Hematopoietic multipotent progenitor cell treated with erythropoietin and hydrocortisone succinate and interleukin-3 and kit ligand, for 8 days (in vitro differentiated cells): Measurements from ENCODE around the gene SNX5.

Source experiments
- DNase-seq: peaks from one replicate; pipeline ENCODE4 v3.0.0-alpha.2; 2015

The SNX5 gene

DNA sequence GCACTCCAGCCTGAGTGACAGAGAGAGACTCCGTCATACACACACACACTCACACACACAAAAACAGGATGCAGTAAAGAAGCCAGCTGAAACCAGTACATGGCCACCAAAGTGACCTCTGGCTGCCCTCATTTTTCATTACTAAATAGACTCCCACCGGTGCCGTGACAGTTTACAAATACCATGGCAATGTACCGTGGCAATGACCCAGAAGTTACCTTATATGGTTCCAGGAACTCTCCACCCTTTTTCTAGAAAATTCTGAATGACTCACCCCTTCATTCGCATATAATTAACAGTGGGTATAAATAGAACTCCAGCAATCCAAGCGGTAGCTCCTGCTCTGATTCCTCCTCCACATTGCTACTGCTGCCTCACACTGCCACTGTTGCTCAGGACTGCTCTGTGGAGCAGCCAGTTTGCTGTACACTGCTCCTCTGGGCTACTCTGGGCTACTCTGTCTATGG is 57.7 kb downstream of the SNX5 start:
- no peak for DNase-seq

DNA sequence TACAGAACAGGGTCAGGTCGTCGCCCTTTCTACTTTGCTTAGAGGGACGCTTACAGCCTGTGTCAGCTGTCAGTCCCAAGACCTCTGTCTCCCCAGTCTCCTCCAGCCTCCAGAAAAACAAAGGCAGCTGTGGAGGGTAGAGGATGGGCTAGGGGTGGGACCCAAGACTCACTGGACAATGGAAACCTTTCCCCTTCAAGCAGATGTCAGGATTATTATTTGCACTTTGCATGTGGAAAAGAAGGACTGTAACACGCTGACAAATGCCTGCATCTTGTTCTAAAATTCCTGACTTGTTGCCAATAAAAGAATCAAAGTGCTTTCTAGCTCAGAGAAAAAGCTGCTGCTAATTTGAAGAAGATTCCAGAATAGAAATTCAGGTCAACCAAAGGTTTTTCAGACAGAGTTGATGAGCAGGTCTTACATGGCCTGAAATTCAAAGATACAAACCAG is 58.7 kb downstream of the SNX5 start:
- DNase-seq, result no peak

DNA sequence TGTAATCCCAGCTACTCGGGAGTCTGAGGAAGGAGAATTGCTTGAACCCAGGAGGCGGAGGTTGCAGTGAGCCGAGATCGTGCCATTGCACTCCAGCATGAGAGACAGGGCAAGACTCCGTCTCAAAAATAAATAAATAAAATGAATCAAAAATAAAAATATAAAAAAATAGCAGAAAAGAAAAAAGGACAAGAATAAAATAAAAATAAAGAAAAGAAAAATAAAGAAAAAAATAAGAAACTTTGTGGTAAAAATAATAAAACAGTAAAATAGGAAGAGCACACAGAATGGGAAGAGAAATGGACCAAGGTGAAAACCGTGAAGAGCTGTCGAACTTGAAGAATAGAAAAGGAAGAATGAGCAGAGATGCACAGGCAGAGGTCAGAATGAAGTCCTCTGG is 63.0 kb downstream of the SNX5 start:
- no peak for DNase-seq

DNA sequence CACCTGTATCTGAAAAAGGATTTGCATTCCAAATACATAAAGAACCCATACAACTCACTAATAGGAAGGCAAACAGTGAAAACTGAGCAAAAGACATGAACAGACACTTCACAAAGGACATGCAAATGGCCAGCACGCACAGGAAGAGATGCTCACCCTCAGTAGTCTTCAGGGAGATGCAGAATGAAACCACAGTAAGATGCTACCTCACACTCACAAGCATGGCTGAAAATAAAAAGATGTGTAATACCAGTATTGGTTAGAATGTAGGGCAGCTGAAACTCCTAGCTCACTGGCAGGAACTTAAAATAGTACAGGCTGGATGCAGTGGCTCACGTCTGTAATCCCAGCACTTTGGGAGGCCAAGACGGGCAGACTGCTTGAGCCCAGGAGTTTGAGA is 64.6 kb downstream of the SNX5 start:
- no peak for DNase-seq

DNA sequence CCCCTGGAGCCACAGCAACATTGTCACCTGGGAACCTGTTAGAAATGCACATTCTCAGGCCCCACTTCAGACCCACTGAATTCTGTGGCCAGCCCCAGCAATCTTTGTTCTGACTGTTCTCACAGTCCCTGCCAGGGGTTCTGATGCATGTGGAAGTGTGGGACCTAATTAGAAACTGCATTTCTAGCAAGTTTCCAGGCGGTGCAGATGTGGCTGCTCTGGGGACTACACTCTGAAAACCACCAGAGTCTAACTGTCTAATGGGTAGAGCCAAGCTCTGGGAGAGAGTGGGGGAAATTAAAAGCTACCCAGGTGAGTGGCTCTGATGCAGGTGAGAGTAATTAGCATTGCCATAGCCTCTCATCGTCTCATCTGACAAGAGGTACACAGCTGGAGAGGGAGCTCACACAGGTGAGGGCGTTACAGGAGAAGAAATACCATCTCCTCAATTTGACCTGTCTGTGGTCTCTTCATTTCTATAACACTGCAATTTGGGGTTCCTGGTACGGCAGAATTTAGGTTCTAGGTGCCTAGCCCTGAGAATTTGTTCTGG is 66.0 kb downstream of the SNX5 start:
- DNase-seq, result no peak

DNA sequence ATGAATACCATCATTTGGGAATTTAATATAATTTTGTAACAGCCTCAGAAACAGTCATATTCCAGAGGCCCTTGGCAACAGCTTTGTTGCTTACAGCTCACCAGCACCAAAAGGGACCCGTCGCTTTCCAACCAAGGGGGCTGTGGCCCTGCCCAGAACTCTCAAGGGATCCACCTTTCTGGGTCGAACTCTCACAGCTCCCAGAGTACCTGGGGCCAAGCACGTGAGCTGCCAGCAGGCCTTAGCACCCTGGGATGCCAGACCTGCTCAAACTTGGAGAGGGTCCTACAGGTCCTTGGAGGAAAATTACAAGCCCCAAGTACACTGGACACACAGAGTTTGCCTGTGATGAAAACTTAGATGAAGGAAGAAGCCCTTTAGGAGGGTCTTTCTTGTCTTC is 66.6 kb downstream of the SNX5 start:
- DNase-seq, result no peak

DNA sequence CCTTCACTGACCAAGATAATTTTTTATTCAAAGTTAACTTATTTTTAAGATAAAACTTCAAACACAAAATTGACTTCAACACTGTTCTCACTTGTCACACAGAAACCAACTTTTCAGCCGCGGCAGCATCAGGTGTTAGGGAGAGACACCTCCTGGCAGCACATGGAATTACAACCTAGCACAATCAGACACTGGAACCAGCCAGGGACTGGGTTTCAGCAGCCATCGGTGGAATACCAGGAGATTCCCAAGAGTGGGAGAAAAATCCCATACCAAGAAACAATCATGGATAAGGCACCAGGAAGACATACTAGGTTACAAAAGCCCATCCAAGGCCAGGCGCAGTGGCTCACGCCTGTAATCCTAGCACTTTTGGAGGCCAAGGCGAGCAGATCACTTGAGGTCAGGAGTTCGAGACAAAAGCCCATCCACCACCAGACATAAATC is 70.0 kb downstream of the SNX5 start:
- peak; percentile 68 for DNase-seq

DNA sequence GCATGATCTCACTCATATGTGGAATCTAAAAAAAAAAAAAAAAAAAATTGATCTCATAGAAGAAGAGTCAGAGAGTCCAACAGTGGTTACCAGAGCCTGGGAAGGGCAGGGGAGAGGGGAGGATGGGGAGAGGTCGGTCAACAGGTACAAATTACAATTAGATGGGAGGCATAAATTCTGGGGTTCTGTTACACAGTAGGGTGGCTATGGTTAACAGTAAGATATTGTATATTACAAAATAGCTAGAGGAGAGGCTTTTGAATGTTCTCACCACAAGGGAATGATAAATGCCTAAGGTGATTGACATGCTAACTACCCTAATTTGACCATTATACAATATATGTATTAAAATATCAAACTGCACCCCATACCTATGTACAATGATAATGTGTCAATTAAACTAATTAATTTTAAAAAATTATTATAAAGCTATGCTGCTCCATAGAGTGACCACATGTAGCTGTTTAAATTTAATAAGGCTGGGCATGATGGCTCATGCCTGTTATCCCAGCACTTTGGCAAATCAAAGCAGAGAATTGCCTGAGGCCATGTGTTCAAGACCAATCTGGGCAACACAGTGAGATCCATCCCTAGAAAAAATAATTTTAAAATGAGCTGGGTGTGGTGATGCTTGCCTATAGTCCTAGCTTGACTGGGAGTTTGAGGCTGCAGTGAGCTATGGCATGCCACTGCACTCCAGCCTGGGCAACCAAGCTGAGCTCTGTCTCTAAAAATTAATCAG is 70.9 kb downstream of the SNX5 start:
- no peak for DNase-seq

DNA sequence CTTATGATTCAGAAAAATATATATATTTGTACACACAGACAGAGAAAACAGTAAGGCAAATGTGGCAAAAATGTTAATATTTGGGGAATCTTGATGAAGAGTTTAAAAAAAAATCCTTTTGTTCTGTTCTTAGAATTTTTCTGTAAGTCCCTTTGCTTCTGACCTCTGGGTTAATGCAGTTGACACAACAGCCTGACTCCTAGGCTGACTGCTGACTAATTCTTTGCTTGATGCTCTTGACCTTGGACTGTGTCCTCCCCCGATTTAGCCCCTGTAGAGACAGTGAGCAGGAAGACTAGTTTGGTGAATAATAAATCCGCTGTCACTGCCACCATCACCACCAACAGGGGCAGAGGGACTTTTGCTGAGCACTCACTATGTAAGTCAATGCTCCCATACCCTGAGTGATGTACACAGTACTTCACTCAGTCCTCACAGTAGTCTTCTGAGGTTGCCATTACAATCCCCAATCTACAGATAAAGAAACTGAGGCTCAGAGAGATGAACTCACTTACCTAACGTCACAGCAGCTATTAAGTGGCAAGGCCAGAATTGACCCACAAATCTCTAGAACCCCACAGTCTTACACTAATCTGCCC is 71.7 kb downstream of the SNX5 start:
- no peak for DNase-seq

DNA sequence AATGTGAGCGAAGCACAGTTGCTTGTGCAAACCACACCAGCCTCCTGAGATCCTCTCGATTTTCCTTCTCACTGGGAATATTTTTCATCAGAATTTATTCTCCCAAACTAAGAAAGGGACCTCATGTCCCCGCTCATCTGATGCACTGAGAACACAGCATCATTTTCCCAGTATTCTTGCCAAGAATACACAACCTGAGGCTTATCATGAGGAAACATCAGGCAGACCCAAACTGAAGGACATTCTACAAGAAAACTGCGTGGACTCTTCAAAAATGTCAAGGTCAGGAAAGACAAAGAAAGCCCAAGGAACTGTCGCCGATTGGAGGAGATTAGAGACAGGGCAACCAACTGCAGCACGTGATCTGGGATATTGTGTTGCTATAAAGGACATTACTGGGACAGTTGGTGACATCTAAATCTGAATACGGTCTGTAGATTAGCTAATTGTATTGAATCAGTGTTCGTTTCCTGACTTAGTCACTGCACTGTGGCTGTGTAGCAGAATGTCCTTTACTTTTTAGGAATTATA is 72.3 kb downstream of the SNX5 start:
- peak; percentile 30 for DNase-seq

DNA sequence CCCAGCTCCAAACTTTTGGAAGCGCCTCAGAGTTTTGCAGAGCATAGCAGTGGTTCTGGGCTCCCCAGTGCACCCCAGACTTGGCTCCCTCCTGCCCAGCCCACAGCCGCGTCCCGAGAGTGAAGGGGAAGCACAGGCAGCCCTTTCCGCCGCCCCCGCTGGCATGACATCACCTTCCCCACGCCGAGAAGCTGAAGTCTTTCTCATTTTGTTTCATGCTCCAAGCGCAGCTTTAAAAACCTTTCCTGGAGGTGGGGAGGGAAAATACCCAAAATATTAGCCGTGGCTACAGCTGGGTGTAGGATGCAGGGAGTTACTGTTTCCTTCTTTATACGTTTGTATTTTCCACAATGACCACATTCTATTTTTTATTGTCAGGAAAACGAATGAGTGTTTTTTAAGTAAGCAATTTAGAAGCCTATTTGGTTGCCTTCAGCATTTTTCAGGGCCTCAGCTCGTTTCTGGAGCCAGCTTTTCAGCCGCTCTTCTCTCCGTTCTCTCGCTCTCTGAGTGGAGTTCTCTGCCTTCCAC is 72.9 kb downstream of the SNX5 start:
- peak; percentile 5 for DNase-seq

DNA sequence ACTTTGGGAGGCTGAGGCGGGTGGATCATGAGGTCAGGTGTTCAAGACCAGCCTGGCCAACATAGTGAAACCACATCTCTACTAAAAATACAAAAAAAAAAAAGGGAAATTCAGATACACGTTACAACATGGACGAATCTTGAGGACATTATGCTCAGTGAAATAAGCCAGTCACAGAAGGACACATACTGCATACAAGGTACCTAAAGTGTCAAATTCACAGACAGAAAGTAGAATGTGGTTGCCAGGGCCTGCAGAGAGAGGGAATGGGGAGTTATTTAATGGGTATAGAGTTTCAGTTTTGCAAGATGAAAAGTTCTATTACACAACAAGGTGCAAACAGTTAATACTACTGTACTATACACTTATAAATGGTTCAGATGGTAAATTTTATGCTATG is 75.1 kb downstream of the SNX5 start:
- no peak for DNase-seq

DNA sequence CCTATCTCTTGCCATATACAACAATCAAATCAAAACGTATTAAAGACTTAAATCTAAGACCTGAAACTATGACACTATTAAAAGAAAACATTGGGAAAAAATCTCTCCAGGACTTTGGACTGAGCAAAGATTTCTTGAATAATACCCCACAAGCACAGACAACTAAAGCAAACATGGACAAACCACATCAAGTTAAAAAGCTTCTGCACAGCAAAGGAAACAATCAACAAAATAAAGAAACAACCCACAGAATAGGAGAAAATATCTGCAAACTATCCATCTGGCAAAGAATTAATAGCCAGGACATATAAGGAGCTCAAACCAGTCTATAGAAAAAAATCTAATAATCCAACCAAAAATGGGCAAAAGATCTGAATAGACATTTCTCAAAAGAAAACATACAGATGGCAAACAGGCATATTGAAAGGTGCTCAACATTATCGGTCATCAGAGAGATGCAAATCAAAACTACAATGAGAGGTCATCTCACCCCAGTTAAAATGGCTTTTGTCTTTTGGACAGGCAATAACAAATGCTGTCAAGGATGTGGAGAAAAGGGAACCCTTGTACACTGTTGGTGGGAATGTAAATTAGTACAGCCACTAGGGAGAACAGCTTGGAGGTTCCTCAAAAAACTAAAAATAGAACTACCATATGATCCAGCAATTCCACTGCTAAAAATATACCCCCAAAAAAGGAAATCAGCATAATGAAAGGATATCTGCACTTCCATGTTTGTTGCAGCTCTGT is 76.2 kb downstream of the SNX5 start:
- no peak for DNase-seq
